WI38 (cell line): ENCODE measurements around the gene XRCC3.

Experiments used
- H3K4me3 ChIP-seq: 2 replicates; pipeline ENCODE4 v1.5.1; 2011; ENCODE audit warnings: low read depth, mild to moderate bottlenecking, control low read depth, low read length
- TF ChIP-seq, protein P1 (sequence below): IDR thresholded peaks from 2 replicates; pipeline ENCODE4 v1.5.1; 2012; ENCODE audit warnings: low read depth, mild to moderate bottlenecking, control low read depth, low read length

Gene XRCC3

DNA sequence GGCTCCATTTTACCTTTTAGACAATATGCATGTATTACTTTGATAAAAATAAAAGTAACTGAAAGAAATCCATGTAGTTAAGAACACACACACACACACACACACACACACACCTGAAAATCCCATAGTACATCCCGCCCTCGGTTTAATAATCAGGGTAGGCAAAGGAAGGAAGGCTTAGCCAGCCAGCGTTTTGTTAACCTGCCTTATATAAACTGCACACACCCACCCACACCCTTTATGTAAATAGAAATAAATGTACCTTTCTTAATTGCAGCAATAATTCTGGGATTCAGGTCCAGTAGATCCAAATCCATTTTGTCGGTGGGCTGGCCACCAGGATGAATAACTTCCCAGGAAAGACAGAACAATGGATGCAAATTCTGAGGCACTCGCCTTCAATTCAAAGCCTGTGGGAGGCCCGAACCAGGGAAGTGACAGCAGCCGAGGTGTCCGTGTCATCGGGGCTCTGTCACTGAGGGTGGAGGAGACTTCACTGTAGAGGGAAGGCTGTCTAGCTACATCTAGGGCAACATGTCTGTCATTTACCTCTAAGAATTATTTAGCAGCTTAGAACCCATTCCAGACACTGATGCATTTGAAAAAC, 4.4 kb downstream of the XRCC3 start:
- TF ChIP-seq, protein P1, sequence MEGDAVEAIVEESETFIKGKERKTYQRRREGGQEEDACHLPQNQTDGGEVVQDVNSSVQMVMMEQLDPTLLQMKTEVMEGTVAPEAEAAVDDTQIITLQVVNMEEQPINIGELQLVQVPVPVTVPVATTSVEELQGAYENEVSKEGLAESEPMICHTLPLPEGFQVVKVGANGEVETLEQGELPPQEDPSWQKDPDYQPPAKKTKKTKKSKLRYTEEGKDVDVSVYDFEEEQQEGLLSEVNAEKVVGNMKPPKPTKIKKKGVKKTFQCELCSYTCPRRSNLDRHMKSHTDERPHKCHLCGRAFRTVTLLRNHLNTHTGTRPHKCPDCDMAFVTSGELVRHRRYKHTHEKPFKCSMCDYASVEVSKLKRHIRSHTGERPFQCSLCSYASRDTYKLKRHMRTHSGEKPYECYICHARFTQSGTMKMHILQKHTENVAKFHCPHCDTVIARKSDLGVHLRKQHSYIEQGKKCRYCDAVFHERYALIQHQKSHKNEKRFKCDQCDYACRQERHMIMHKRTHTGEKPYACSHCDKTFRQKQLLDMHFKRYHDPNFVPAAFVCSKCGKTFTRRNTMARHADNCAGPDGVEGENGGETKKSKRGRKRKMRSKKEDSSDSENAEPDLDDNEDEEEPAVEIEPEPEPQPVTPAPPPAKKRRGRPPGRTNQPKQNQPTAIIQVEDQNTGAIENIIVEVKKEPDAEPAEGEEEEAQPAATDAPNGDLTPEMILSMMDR: no peak
- no peak overlapping the region for H3K4me3 ChIP-seq

DNA sequence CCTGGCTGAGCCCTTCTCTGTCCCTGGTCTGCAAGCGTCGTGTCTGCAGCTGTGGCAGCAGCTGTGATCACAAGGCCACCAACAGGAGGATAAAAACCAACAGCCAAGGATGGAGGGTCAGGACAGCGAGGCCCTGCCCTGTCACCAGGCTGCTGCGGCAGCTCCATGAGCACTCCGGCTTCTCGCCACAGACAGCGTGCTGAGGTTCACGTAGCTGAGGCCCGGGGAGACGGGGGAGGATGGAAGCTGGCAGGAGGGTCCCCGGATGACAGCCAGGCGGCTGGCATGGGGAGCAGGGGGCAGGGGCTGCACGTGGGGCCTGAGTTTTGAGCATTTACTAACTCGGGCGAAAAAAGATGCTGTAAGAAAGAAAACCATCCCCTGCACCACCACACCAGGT, 5.4 kb downstream of the XRCC3 start:
- TF ChIP-seq, protein P1: no peak

DNA sequence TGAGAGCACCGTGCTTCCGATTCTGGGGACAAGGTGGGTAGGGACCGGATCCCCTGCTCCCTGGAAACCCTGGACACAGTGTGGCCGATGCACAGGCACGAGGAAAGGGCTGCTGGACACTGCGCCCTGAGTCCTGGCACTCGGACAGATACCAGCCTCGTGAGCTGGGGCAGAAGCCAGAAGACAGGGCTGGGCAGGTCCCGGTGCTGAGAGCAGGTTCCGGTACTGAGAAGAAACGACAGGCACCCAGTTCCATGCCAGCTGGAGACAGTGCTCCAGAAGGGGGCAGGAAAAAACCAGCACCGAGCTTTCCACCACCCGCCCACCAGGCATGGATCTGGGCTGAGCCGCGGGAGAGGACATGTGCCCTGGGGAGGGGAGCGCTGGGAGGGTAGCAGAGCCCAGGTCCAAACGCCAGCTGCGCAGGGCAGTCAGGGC, 6.5 kb downstream of the XRCC3 start:
- TF ChIP-seq, protein P1: no peak
- no peak overlapping the region for H3K4me3 ChIP-seq

More for the DNA sequence above, 5.4 kb downstream of the XRCC3 start:
- no peak overlapping the region for H3K4me3 ChIP-seq

DNA sequence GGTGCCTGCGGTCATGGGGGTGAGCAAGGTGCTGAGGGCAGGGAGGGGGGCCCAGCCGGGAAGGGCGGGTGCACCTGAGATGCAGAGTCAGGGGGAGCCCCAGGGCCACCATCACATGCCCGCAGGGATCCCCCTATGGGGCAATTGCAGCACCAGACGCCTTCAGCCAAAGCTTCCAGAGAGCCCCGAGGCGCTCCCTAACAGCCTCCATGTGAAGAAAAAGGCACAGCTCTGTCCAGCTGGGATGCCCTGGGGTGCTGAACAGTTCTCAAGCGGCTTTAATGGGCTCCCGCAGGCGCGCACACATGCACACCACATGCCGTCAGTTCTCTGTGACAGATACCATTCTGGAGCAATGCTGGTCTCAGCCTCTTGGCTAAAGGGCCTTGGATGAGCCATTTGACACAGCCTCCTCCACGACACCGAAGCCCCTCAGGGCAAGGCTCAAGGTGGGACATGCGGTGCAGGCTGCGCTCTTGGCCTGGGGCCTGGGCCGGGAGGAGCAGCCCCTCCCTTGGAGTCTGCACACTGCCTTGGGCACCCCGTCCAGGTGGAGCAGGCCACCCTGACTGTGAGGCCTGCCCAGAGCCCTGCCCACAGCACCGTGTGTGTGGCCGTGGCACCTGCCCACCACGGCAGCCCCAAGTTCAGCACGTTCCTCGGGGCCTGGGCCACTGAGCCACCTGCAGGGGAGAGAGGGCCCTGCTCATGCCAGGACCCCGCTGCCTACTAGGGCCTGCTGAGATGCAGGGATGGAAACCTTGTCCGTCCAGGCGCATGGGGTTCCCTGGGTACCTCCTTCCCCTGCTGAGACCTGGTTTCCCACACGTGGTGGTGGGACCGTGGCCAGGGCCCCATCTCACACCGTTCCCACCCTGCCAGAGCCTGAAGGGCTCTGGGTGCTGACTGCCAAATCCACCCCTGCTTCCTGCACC, 7.7 kb downstream of the XRCC3 start:
- TF ChIP-seq, protein P1: no peak
- no peak overlapping the region for H3K4me3 ChIP-seq

DNA sequence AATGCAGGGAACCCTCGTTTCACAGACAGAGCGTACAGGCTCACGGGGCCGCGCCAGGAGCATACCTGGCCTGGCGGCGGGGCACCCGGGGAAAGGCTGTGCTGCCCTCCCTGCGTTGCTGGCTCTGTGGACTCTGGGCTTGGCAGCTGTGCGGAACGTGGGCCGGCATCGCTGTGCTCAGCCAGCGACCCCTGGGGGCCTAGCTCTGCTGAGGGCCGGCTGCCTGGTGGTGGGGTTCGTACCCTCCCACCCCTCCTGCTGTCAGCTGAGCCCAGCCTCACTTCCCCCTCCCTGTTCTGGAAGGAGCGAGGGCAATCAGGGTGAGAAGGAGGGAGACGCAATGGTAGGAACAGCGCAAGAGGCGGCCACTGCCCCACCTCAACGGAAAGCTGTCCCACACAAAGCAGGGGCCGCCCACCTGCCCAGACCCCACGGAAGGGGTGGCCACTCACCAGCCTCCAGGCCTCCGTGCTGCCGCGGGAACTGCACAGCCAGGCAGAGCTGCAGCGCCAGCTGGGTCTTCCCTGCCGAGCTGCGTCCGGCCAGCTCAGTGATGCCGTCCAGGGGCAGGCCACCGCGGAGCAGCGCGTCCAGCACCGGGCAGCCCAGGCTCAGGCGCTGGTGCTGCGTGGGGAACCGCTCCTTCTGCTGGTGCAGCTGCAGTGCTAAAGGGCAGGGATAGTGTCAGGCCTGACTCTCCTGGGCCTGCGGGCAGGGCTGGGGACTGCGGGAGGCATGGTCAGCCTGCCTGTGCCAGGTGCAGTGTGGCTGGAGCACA, 8.5 kb downstream of the XRCC3 start:
- H3K4me3 ChIP-seq: no peak overlapping the region
- TF ChIP-seq, protein P1: no peak

DNA sequence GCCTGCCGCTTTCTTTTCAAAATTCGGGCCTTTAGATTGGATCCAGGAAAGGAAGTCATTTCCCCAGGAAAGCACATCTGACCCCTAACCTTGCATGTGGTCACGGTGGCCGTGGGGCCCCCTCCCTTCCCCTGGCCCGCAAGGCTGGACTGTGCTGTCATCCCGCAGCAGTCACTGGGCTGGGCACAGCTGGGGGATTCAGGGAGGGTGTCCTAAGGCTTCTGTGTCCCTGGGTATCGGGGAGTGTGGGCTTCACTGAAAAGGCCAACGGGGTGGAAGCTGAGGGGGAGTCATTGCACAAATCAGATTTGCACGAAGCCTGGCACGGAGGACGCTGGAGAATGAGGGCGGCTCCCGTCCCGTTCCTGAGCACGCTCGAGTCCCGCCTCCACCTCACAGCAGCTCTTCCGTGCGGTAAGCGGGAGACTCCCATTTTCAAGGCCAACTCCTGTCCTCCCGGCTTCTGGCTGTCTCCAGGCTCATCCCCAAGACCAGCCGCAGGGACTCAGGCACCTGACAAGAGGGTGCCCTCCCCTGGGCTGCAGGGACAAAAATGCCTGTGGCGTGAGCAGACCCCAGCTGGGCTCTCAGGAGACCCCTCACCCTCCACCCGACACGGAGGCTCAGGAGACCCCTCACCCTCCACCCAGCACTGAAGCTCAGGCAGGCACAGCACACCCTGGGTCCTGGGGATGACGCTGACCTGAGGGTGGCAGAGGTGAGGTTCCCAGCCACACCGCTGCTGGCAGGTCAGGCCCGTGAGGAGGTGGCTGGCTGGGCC, 9.6 kb downstream of the XRCC3 start:
- TF ChIP-seq, protein P1: no peak
- no peak overlapping the region for H3K4me3 ChIP-seq
